Measurements from ENCODE around the gene DCLRE1B.

The DCLRE1B gene

GRCh38 chr1:113886417-113887401, 18.4 kb upstream of the DCLRE1B start:
- no peak for DNase-seq (ENCODE audit: low read depth in 1 of 2, low spot score in 1 of 2)

- DNase-seq (ENCODE audit: low read depth in 1 of 2, low spot score in 1 of 2), result no peak
These were observed 17.5 kb upstream of the DCLRE1B start, which contains the start of gene BCL2L15 for GRCh38 chr1:113887402-113888175. BCL2L15 (minus strand) TSS chr1:113887581; CDS start chr1:113887375, 206 bp downstream.

GRCh38 chr1:113890816-113891215, 14.3 kb upstream of the DCLRE1B start:
- no peak for DNase-seq (ENCODE audit: low read depth in 1 of 2, low spot score in 1 of 2)

GRCh38 chr1:113891631-113892220, 13.4 kb upstream of the DCLRE1B start:
- no peak for DNase-seq (ENCODE audit: low read depth in 1 of 2, low spot score in 1 of 2)

GRCh38 chr1:113893267-113893666, 11.9 kb upstream of the DCLRE1B start:
- no peak for DNase-seq (ENCODE audit: low read depth in 1 of 2, low spot score in 1 of 2)

- DNase-seq (ENCODE audit: low read depth in 1 of 2, low spot score in 1 of 2), result no peak
These were observed 10.0 kb upstream of the DCLRE1B start for GRCh38 chr1:113895098-113895497.

- DNase-seq (ENCODE audit: low read depth in 1 of 2, low spot score in 1 of 2), result no peak
These were observed 9.2 kb upstream of the DCLRE1B start for GRCh38 chr1:113895961-113896360.

GRCh38 chr1:113898241-113898814, 6.8 kb upstream of the DCLRE1B start:
- DNase-seq (ENCODE audit: low read depth in 1 of 2, low spot score in 1 of 2), result no peak

- no peak for DNase-seq (ENCODE audit: low read depth in 1 of 2, low spot score in 1 of 2)
These were observed 6.0 kb upstream of the DCLRE1B start for GRCh38 chr1:113899111-113899510.

GRCh38 chr1:113901191-113901590, 3.9 kb upstream of the DCLRE1B start:
- DNase-seq (ENCODE audit: low read depth in 1 of 2, low spot score in 1 of 2), result no peak

- DNase-seq (ENCODE audit: low read depth in 1 of 2, low spot score in 1 of 2), result no peak
These were observed 1.4 kb upstream of the DCLRE1B start for GRCh38 chr1:113903501-113904292.

- no peak for DNase-seq (ENCODE audit: low read depth in 1 of 2, low spot score in 1 of 2)
These were observed 843 bp upstream of the DCLRE1B start for GRCh38 chr1:113904293-113904673.

GRCh38 chr1:113905435-113905861, 322 bp downstream of the DCLRE1B start:
- peak; percentile 2 to 12 for DNase-seq (ENCODE audit: low read depth in 1 of 2, low spot score in 1 of 2)

GRCh38 chr1:113912594-113913311, 7.6 kb downstream of the DCLRE1B start:
- DNase-seq (ENCODE audit: low read depth in 1 of 2, low spot score in 1 of 2), result no peak

GRCh38 chr1:113913312-113913668, 8.2 kb downstream of the DCLRE1B start:
- DNase-seq (ENCODE audit: low read depth in 1 of 2, low spot score in 1 of 2), result no peak

GRCh38 chr1:113913887-113914664, 8.9 kb downstream of the DCLRE1B start:
- DNase-seq (ENCODE audit: low read depth in 1 of 2, low spot score in 1 of 2), result no peak

- DNase-seq (ENCODE audit: low read depth in 1 of 2, low spot score in 1 of 2), result no peak
These were observed 11.8 kb downstream of the DCLRE1B start for GRCh38 chr1:113916974-113917373.

- no peak for DNase-seq (ENCODE audit: low read depth in 1 of 2, low spot score in 1 of 2)
These were observed 12.4 kb downstream of the DCLRE1B start for GRCh38 chr1:113917400-113918082.

All from stimulated activated CD4-positive, alpha-beta T cell treated with anti-CD3 and anti-CD28 coated beads, Interleukin-15, amount 100 ng/mL, for 1 hour (primary cell).